Parathyroid adenoma (tissue), 2 donors: ENCODE data around the gene AFMID.

ENCODE experiments used
- H2AFZ ChIP-seq: fragments of 300-600 bp; sonication (generic); one replicate; pipeline ENCODE4 v1.7.0; 2017; ENCODE audit warnings: antibody characterized with exemption, mild to moderate bottlenecking
- H3K27ac ChIP-seq: fragments of 300-600 bp; sonication (generic); one replicate; pipeline ENCODE4 v1.7.0; 2017
- H3K27me3 ChIP-seq: fragments of 300-600 bp; sonication (generic); one replicate; pipeline ENCODE4 v1.7.0; 2017; ENCODE audit warnings: low read length; ENCODE audit not compliant: control insufficient read depth, insufficient read depth
- H3K36me3 ChIP-seq: fragments of 300-600 bp; sonication (generic); one replicate; pipeline ENCODE4 v1.7.0; 2017; ENCODE audit warnings: low read length; ENCODE audit not compliant: control insufficient read depth, insufficient read depth
- H3K4me1 ChIP-seq: fragments of 300-600 bp; sonication (generic); one replicate; pipeline ENCODE4 v1.7.0; 2017; ENCODE audit warnings: control low read depth
- H3K4me2 ChIP-seq: fragments of 300-600 bp; sonication (generic); one replicate; pipeline ENCODE4 v1.7.0; 2017; ENCODE audit warnings: low read length
- H3K4me3 ChIP-seq: fragments of 300-600 bp; sonication (generic); one replicate; pipeline ENCODE4 v1.7.0; 2017; ENCODE audit warnings: low read depth, low read length
- H3K79me2 ChIP-seq: fragments of 300-600 bp; sonication (generic); one replicate; pipeline ENCODE4 v1.7.0; 2017; ENCODE audit warnings: control low read depth
- H3K9ac ChIP-seq: fragments of 300-600 bp; sonication (generic); one replicate; pipeline ENCODE4 v1.7.0; 2017; ENCODE audit warnings: mild to moderate bottlenecking
- H3K9me3 ChIP-seq: fragments of 300-600 bp; sonication (generic); one replicate; pipeline ENCODE4 v1.7.0; 2017; ENCODE audit warnings: low read length; ENCODE audit not compliant: control insufficient read depth
- TF ChIP-seq, protein P1 (sequence below): fragments of 300-600 bp; sonication (generic); IDR thresholded peaks from one replicate; pipeline ENCODE4 v1.7.0; 2017; ENCODE audit warnings: antibody characterized with exemption, mild to moderate bottlenecking
- donor health status: primary hyperparathyroidism.

Gene AFMID

DNA sequence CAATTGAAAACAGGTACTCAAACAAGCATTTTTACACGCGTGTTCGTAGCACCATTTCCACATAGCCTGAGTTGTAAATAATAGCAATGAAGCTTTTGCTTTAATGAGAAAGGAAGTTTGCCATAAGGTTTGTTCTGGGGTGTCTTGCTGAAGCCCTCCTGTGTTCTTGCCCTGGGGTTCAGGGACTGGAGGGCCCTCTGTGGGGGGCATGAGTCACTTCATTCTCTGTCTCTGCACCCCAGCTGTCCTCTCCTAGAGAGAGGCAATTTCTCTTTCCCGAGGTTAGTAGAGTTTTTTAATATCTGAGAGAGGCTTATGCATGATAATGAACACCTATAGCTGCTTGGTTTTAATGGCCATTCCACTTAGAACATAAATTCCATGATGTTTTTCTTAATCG lies 9.6 kb downstream of the AFMID start:
- H3K36me3 ChIP-seq: no peaks in the 10 kb centered on the region
- TF ChIP-seq, protein P1, sequence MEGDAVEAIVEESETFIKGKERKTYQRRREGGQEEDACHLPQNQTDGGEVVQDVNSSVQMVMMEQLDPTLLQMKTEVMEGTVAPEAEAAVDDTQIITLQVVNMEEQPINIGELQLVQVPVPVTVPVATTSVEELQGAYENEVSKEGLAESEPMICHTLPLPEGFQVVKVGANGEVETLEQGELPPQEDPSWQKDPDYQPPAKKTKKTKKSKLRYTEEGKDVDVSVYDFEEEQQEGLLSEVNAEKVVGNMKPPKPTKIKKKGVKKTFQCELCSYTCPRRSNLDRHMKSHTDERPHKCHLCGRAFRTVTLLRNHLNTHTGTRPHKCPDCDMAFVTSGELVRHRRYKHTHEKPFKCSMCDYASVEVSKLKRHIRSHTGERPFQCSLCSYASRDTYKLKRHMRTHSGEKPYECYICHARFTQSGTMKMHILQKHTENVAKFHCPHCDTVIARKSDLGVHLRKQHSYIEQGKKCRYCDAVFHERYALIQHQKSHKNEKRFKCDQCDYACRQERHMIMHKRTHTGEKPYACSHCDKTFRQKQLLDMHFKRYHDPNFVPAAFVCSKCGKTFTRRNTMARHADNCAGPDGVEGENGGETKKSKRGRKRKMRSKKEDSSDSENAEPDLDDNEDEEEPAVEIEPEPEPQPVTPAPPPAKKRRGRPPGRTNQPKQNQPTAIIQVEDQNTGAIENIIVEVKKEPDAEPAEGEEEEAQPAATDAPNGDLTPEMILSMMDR: no peak
- H3K27me3 ChIP-seq: no peaks in the 10 kb centered on the region
- H3K4me2 ChIP-seq: no peak overlapping the region
- H3K4me3 ChIP-seq: no peak overlapping the region
- peaks cover 8% of the 10 kb centered on the region for H3K4me1 ChIP-seq
- H3K9me3 ChIP-seq: no peaks in the 10 kb centered on the region
- no peaks in the 10 kb centered on the region for H3K79me2 ChIP-seq
- H3K9ac ChIP-seq: no peak overlapping the region
- no peak overlapping the region for H2AFZ ChIP-seq
- H3K27ac ChIP-seq: no peak overlapping the region

DNA sequence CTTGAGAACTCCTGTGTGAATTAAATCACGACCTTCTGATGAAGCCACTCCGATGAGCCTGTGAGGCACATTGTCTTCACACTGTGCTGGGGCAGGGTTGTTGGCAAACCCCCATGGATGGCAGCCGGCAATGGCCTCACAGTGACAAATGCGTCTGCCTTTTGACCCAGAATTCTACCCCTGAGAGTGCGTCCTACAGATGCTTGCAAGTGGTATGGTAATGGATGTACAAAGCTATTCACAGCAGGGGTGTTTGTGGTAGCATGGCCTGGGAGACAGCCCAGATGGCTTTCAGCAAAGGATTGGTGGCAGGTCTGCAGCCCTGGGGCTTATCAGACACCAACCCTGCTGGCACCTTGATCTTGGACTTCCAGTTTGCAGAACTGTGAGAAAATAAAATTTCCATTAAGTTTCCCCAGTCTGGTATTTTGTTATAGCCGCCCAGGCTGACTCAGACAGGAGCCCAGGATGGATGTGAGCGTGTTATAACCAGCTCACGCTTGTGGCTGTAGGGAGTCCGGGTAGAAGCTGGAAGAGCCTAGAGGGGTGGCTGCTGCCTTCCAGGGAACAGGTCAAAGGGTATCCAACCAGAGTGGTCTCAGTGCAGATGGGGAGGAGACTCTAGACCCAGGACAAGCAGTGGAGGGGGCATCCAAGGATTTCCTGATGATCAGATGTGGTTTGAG lies 10.1 kb downstream of the AFMID start:
- Histone ChIP-seq H3K27me3 (no peaks in the 10 kb centered on the region), H2AFZ (no peak overlapping the region), H3K4me1 (peaks cover 8% of the 10 kb centered on the region), H3K9me3 (no peaks in the 10 kb centered on the region), H3K79me2 (no peaks in the 10 kb centered on the region), H3K4me2 (no peak overlapping the region), H3K36me3 (no peaks in the 10 kb centered on the region), H3K4me3 (no peak overlapping the region), H3K9ac (no peak overlapping the region), H3K27ac (no peak overlapping the region)
- TF ChIP-seq, protein P1: no peak

DNA sequence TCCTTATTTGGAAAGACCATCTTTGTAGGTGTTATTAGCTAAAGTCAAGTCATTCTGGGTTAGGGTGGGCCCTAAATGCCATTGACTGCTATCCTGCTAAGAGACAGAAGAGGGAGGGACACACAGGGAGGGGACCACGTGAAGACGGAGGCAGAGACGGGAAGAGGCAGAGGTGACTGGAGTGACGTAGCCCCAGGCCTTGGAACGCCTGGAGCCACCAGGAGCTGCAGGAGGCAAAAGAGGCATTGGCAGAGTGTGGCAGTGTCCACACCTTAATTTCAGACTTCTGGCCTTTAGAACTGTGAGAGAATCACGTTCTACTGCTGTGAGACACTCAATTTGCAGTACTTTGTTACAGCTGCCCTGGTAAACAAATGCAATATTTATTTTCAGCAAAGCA lies 13.3 kb downstream of the AFMID start:
- TF ChIP-seq, protein P1: no peak
- Histone ChIP-seq H3K9ac (no peak overlapping the region), H3K4me3 (no peak overlapping the region), H3K4me1 (peaks cover 8% of the 10 kb centered on the region), H3K9me3 (no peaks in the 10 kb centered on the region), H3K79me2 (no peaks in the 10 kb centered on the region), H3K27me3 (no peaks in the 10 kb centered on the region), H2AFZ (no peak overlapping the region), H3K27ac (no peak overlapping the region), H3K36me3 (no peaks in the 10 kb centered on the region), H3K4me2 (no peak overlapping the region)

DNA sequence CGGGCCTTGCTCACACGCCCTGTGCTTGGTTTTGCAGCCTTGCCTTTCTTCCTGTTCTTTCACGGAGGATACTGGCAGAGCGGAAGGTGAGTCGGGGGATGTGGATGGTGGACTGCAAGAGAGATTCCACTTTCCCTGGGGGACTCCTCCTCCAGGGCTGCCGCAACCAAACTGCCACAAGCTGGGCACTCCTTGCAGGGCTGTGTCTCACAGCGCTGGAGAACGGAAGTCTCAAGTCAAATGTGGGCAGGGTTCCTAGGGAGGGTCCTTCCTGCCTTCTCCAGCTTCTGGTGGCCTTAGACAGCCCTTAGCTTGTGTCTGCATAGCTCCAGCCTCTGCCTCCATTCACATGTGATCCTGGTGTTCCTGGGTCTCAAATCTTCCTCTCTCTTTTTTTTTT lies 15.5 kb downstream of the AFMID start:
- Histone ChIP-seq H2AFZ (no peak overlapping the region), H3K36me3 (no peaks in the 10 kb centered on the region), H3K4me2 (no peak overlapping the region), H3K4me3 (no peak overlapping the region), H3K27ac (no peak overlapping the region), H3K9ac (no peak overlapping the region), H3K9me3 (no peaks in the 10 kb centered on the region), H3K79me2 (no peaks in the 10 kb centered on the region), H3K27me3 (no peaks in the 10 kb centered on the region), H3K4me1 (peaks cover 8% of the 10 kb centered on the region)
- TF ChIP-seq, protein P1: no peak
